ENCODE results near the gene ADAMTS2. TPM values are rescaled to one million over a fixed set of nuclear protein-coding genes. Genes with fewer than 3 reads are reported as not detected.

ADAMTS2 gene
- total RNA-seq, 1 donor from 2014 or later = 23.5 TPM

GRCh38 chr5:179223961-179224360 is 121.3 kb downstream of the ADAMTS2 start:
- H3K27me3 Mint-ChIP-seq (ENCODE audit: unreplicated experiment) = peaks cover 12% of the 10 kb centered on the region
- peaks cover 16% of the 10 kb centered on the region for H3K4me1 Mint-ChIP-seq (ENCODE audit: low read depth, unreplicated experiment)
- DNase-seq = no peak
- H3K27ac Mint-ChIP-seq (ENCODE audit: unreplicated experiment) = no peak overlapping the region
- H3K36me3 Mint-ChIP-seq (ENCODE audit: unreplicated experiment) = peaks cover 17% of the 10 kb centered on the region
- TF ChIP-seq, protein P1, sequence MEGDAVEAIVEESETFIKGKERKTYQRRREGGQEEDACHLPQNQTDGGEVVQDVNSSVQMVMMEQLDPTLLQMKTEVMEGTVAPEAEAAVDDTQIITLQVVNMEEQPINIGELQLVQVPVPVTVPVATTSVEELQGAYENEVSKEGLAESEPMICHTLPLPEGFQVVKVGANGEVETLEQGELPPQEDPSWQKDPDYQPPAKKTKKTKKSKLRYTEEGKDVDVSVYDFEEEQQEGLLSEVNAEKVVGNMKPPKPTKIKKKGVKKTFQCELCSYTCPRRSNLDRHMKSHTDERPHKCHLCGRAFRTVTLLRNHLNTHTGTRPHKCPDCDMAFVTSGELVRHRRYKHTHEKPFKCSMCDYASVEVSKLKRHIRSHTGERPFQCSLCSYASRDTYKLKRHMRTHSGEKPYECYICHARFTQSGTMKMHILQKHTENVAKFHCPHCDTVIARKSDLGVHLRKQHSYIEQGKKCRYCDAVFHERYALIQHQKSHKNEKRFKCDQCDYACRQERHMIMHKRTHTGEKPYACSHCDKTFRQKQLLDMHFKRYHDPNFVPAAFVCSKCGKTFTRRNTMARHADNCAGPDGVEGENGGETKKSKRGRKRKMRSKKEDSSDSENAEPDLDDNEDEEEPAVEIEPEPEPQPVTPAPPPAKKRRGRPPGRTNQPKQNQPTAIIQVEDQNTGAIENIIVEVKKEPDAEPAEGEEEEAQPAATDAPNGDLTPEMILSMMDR (IDR thresholded peaks at IDR 0.05; ENCODE audit: partially characterized antibody, unreplicated experiment) = no peak
- no peak overlapping the region for H3K4me3 Mint-ChIP-seq (ENCODE audit: unreplicated experiment)
- H3K9me3 Mint-ChIP-seq (ENCODE audit: unreplicated experiment) = peaks cover 27% of the 10 kb centered on the region

GRCh38 chr5:179223528-179223927 is 121.7 kb downstream of the ADAMTS2 start:
- Mint-ChIP-seq H3K4me1 (ENCODE audit: low read depth, unreplicated experiment) (peaks cover 20% of the 10 kb centered on the region), H3K27me3 (ENCODE audit: unreplicated experiment) (peaks cover 12% of the 10 kb centered on the region), H3K36me3 (ENCODE audit: unreplicated experiment) (peaks cover 17% of the 10 kb centered on the region), H3K4me3 (ENCODE audit: unreplicated experiment) (no peak overlapping the region), H3K9me3 (ENCODE audit: unreplicated experiment) (peaks cover 31% of the 10 kb centered on the region), H3K27ac (ENCODE audit: unreplicated experiment) (peak overlapping the region; percentile 6)
- TF ChIP-seq, protein P1 (IDR thresholded peaks at IDR 0.05; ENCODE audit: partially characterized antibody, unreplicated experiment) = no peak
- DNase-seq = no peak

DNA sequence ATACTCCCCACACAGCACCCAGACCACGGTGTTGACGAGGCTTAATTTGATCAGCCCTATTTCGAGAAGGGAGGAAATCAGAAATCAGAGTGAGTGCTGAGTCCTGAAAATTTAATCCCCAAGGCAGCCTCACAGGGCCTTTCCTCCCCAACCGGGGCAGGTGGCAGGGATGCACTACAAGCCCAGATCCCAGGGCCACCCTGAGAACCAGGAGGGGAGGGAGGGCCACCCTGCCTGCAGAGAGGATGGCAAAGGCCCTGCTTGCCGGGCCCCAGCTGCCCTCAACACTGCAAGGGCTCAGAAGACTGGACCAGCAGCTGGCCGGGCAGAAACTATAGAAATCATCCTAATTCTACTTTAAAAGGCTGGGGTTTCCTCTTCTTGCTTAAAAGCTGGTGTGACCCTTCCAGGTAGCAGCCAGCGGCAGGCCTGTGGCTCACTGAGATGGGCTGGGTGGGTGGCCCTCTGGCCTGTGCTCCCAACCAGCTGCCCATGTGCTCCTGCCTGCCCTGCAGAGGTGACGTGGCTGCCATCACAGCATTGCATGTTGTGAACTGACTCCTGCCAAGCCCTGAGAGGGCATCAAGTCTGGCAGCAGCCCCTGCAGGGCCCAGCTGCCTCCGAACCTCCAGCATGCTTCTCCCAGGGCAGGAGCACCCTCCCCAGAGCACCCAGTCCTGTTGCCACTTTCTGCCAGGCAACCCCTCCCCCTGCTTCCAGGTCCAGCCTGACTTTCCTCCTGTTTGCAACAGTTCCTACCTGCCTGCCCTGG is 122.8 kb downstream of the ADAMTS2 start:
- peaks cover 12% of the 10 kb centered on the region for H3K27me3 Mint-ChIP-seq (ENCODE audit: unreplicated experiment)
- no peak for DNase-seq
- peaks cover 31% of the 10 kb centered on the region for H3K9me3 Mint-ChIP-seq (ENCODE audit: unreplicated experiment)
- H3K4me1 Mint-ChIP-seq (ENCODE audit: low read depth, unreplicated experiment) = peaks cover 26% of the 10 kb centered on the region
- H3K4me3 Mint-ChIP-seq (ENCODE audit: unreplicated experiment) = no peak overlapping the region
- H3K36me3 Mint-ChIP-seq (ENCODE audit: unreplicated experiment) = peaks cover 17% of the 10 kb centered on the region
- TF ChIP-seq, protein P1 (IDR thresholded peaks at IDR 0.05; ENCODE audit: partially characterized antibody, unreplicated experiment) = no peak
- H3K27ac Mint-ChIP-seq (ENCODE audit: unreplicated experiment) = peak overlapping the region; percentile 6

GRCh38 chr5:179221877-179222220 is 123.4 kb downstream of the ADAMTS2 start:
- peaks cover 31% of the 10 kb centered on the region for H3K9me3 Mint-ChIP-seq (ENCODE audit: unreplicated experiment)
- peaks cover 12% of the 10 kb centered on the region for H3K27me3 Mint-ChIP-seq (ENCODE audit: unreplicated experiment)

More at GRCh38 chr5:179221877-179222220, 123.4 kb downstream of the ADAMTS2 start:
- H3K4me3 Mint-ChIP-seq (ENCODE audit: unreplicated experiment) = no peak overlapping the region
- no peak overlapping the region for H3K27ac Mint-ChIP-seq (ENCODE audit: unreplicated experiment)
- TF ChIP-seq, protein P1 (IDR thresholded peaks at IDR 0.05; ENCODE audit: partially characterized antibody, unreplicated experiment) = no peak
- peaks cover 17% of the 10 kb centered on the region for H3K36me3 Mint-ChIP-seq (ENCODE audit: unreplicated experiment)
- no peak for DNase-seq
- H3K4me1 Mint-ChIP-seq (ENCODE audit: low read depth, unreplicated experiment) = peaks cover 32% of the 10 kb centered on the region

Measured in glutamatergic neuron (in vitro differentiated cells).